K562 (cell line): Measurements from ENCODE around the gene DPAGT1. TPM values are rescaled to one million over a fixed set of nuclear protein-coding genes. Genes with fewer than 3 reads are reported as not detected.
A peak's percentile ranks its signal among the peaks of the same experiment; 100 is the strongest.

Source experiments
- ARID3A ChIP-seq: IDR thresholded peaks from 2 replicates; pipeline ENCODE4 v1.6.1; 2012; ENCODE audit warnings: low read depth, low read length, improper control_type of control experiment, borderline replicate concordance
- CBFB ChIP-seq: sonication (generic); formaldehyde crosslinking; IDR thresholded peaks from 2 replicates; pipeline ENCODE4 v1.4.0; 2020; ENCODE audit warnings: mild to moderate bottlenecking, missing genetic modification reagents
- CHD4 ChIP-seq: fragments of 200-600 bp; sonication (generic); IDR thresholded peaks from 3 replicates; pipeline ENCODE4 v1.6.1; 2012; ENCODE audit warnings: low read depth, mild to moderate bottlenecking, mixed read lengths, low read length, inconsistent platforms; ENCODE audit not compliant: insufficient read depth, insufficient replicate concordance, poor library complexity, severe bottlenecking
- FOXJ3 ChIP-seq: sonication (generic); formaldehyde crosslinking; IDR thresholded peaks from 2 replicates; pipeline ENCODE4 v1.4.0; 2020; ENCODE audit warnings: mild to moderate bottlenecking, missing genetic modification reagents
- HDAC1 ChIP-seq, 2 experiments: fragments of 450-650 bp; IDR thresholded peaks; 2 replicates each; pipeline ENCODE4 v1.6.1; 2016 to 2017; ENCODE audit warnings: inconsistent platforms in 1 of 2, mild to moderate bottlenecking in 1 of 2, moderate library complexity in 1 of 2
- MAFF ChIP-seq: IDR thresholded peaks from 2 replicates; pipeline ENCODE4 v1.6.1; 2012; ENCODE audit warnings: low read length, improper control_type of control experiment
- MBD2 ChIP-seq: sonication (generic); IDR thresholded peaks from 2 replicates; pipeline ENCODE4 v1.6.1; 2016; ENCODE audit warnings: low read depth, borderline replicate concordance
- MYBL2 ChIP-seq, 2 experiments: fragments of 450-650 bp in 1 of 2; sonication (generic) in 1 of 2; formaldehyde crosslinking in 1 of 2; IDR thresholded peaks; 2 replicates each; pipeline versions ENCODE4 v1.6.1 to v1.8.1; 2017 to 2022; ENCODE audit warnings: borderline replicate concordance in 1 of 2, inconsistent platforms in 1 of 2, low read depth in 1 of 2, mild to moderate bottlenecking in 1 of 2, missing genetic modification reagents in 1 of 2, moderate library complexity in 1 of 2
- NKRF ChIP-seq: fragments of 450-650 bp; IDR thresholded peaks from 2 replicates; pipeline ENCODE4 v1.6.1; 2016; ENCODE audit warnings: borderline replicate concordance
- PHF8 ChIP-seq: fragments of 200-600 bp; sonication (generic); IDR thresholded peaks from 2 replicates; pipeline ENCODE4 v1.6.1; 2012; ENCODE audit warnings: mixed run types, mild to moderate bottlenecking, inconsistent platforms, low read length, moderate library complexity, borderline replicate concordance
- POLR2AphosphoS5 ChIP-seq: IDR thresholded peaks from 2 replicates; pipeline ENCODE4 v1.6.1; 2011; ENCODE audit warnings: mild to moderate bottlenecking, low read depth, low read length, moderate library complexity; ENCODE audit not compliant: control insufficient read depth, insufficient read depth
- PRPF4 ChIP-seq: fragments of 200-400 bp; formaldehyde crosslinking; IDR thresholded peaks from one replicate; pipeline ENCODE4 v1.6.1; 2017; ENCODE audit warnings: low read length, low read depth, mild to moderate bottlenecking; ENCODE audit not compliant: insufficient read depth, poor library complexity, severe bottlenecking
- RBM39 ChIP-seq: fragments of 200-400 bp; formaldehyde crosslinking; optimal IDR thresholded peaks from 2 replicates; pipeline ENCODE3; 2018; ENCODE audit warnings: low read depth, low read length
- RCOR1 ChIP-seq, 2 experiments: IDR thresholded peaks; 2 replicates each; pipeline ENCODE4 v1.6.1; 2012; ENCODE audit warnings: low read depth in 2 of 2, low read length in 2 of 2, borderline replicate concordance in 1 of 2, improper control_type of control experiment in 1 of 2
- ZFP1 ChIP-seq: fragments of 450-650 bp; formaldehyde crosslinking; IDR thresholded peaks from 2 replicates; pipeline ENCODE4 v1.4.0; 2020; ENCODE audit warnings: mild to moderate bottlenecking, mixed read lengths
- ZFPM2 ChIP-seq: fragments of 250-450 bp; sonication (Bioruptor Pico); IDR thresholded peaks from 2 replicates; pipeline ENCODE4 v1.5.1; 2022; ENCODE audit warnings: mild to moderate bottlenecking
- ZFX ChIP-seq: sonication (generic); formaldehyde crosslinking; IDR thresholded peaks from 2 replicates; pipeline ENCODE4 v1.8.0; 2022; ENCODE audit warnings: mild to moderate bottlenecking, missing genetic modification reagents, moderate library complexity
- ZNF212 ChIP-seq: fragments of 450-650 bp; formaldehyde crosslinking; IDR thresholded peaks from 2 replicates; pipeline ENCODE4 v1.4.0; 2020; ENCODE audit warnings: mild to moderate bottlenecking
- ZNF23 ChIP-seq: fragments of 250-450 bp; sonication (Bioruptor Pico); IDR thresholded peaks from 2 replicates; pipeline ENCODE4 v1.4.0; 2020; ENCODE audit warnings: mild to moderate bottlenecking
- ZNF263 ChIP-seq: sonication (generic); formaldehyde crosslinking; IDR thresholded peaks from 2 replicates; pipeline ENCODE4 v1.8.0; 2022; ENCODE audit warnings: mild to moderate bottlenecking, missing genetic modification reagents, borderline replicate concordance
- ZNF280A ChIP-seq: fragments of 450-650 bp; IDR thresholded peaks from 2 replicates; pipeline ENCODE4 v1.6.1; 2018; ENCODE audit warnings: mild to moderate bottlenecking, low read depth; ENCODE audit not compliant: partially characterized antibody
- polyA plus RNA-seq, 8 experiments: library from polyadenylated mRNA; depleted of rRNA in 4 of 8; stranded (reverse) in 5 of 8; unstranded in 3 of 8; fragments of >200 nt; fragmentation: Nextera tagmentation in 2 of 8; fragmentation: Illumina TruSeq in 1 of 8; extraction: Ambion mirVana in 2 of 8; extraction: Trizol in 1 of 8; gene quantifications; 2 replicates each; pipeline versions ENCODE4 v1.2.1 to v1.2.3, GENCODE V29; 2011 to 2014; ENCODE audit warnings: inconsistent platforms in 1 of 8, missing spikeins in 1 of 8
- total RNA-seq, 7 experiments: library from RNA; depleted of rRNA in 6 of 7; stranded (reverse); fragments of >200 nt in 6 of 7; fragmentation: Illumina TruSeq in 2 of 7; extraction: Trizol in 2 of 7; gene quantifications; 2 replicates each; pipeline versions ENCODE4 v1.2.1 to v1.2.3, GENCODE V29; 2011 to 2021; ENCODE audit warnings: low replicate concordance in 1 of 7

The DPAGT1 gene
- total and polyA plus RNA-seq, 9 of the 15 experiments (the other 6 are each of a cell fraction or from before 2014, with no cell fraction given), result 29.9 to 135 (median 85.0) TPM

- peak in 1 of 2 experiments; percentile 60; a peak in 2 of 4 replicates for TF ChIP-seq RCOR1 (IDR thresholded peaks at IDR 0.05; ENCODE audit: borderline replicate concordance in 1 of 2, low read depth in 2 of 2, low read length in 2 of 2)
- no peak for TF ChIP-seq MYBL2 (IDR thresholded peaks at IDR 0.05; ENCODE audit: low read depth)
- no peak for TF ChIP-seq MYBL2 (CRISPR knock-in tag; IDR thresholded peaks at IDR 0.05; ENCODE audit: borderline replicate concordance)
- no peak for TF ChIP-seq ARID3A
- TF ChIP-seq NKRF, result peak; percentile 14; the same call in 1 of the 2 replicates
- TF ChIP-seq POLR2AphosphoS5, result peak; percentile 16; the same call in 1 of the 2 replicates
- TF ChIP-seq PRPF4, result peak; percentile 12
- TF ChIP-seq MAFF, result no peak
- TF ChIP-seq ZFPM2 (CRISPR knock-in tag), result no peak
- TF ChIP-seq ZNF263, result 0 out of 2 replicates have a peak, but pooled peaks have one; percentile 3
- peak; percentile 87 for TF ChIP-seq ZFX (CRISPR knock-in tag)
- peak; percentile 86; the same call in 1 of the 2 replicates for TF ChIP-seq PHF8
- peak in 1 of 2 experiments; percentile 68; a peak in 2 of 4 replicates for TF ChIP-seq HDAC1 (IDR thresholded peaks at IDR 0.05)
- TF ChIP-seq MBD2, result peak; percentile 56; the same call in 1 of the 2 replicates
- TF ChIP-seq ZNF23 (CRISPR knock-in tag), result no peak
- no peak for TF ChIP-seq CHD4
- TF ChIP-seq RBM39, result no peak
- TF ChIP-seq CBFB, result no peak
- no peak for TF ChIP-seq ZNF212 (CRISPR knock-in tag)
- TF ChIP-seq ZNF280A, result no peak
- no peak for TF ChIP-seq ZFP1 (CRISPR knock-in tag)
- no peak for TF ChIP-seq FOXJ3 (CRISPR knock-in tag)
Observed at GRCh38 chr11:119057000-119057769, 44.5 kb downstream of the DPAGT1 start, which contains the start of gene HYOU1 (continued).
